Measurements from ENCODE around the gene STXBP3.

Gene STXBP3

GRCh38 chr1:108811611-108812010 is 65.1 kb downstream of the STXBP3 start:
- peak; percentile 74 for DNase-seq

DNA sequence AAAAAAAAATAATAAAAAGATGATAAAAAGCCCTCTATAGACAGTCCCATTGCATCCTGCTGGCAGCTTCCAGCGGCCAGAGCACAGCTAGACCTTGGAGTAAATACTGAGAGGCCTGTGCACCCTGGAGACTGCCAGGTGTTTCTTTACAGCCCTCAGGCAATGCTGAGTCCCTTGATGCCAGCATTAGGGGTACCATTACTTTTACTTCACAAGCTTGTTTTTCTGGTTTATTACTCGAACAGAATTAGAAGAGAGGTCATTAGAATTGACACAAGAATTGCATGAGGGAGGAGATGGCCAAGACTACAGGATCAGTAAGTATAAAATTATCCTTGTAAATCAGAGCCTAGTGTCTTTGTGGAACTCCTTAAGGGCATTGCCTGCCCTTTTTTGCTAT is 66.9 kb downstream of the STXBP3 start:
- no peak for DNase-seq

DNA sequence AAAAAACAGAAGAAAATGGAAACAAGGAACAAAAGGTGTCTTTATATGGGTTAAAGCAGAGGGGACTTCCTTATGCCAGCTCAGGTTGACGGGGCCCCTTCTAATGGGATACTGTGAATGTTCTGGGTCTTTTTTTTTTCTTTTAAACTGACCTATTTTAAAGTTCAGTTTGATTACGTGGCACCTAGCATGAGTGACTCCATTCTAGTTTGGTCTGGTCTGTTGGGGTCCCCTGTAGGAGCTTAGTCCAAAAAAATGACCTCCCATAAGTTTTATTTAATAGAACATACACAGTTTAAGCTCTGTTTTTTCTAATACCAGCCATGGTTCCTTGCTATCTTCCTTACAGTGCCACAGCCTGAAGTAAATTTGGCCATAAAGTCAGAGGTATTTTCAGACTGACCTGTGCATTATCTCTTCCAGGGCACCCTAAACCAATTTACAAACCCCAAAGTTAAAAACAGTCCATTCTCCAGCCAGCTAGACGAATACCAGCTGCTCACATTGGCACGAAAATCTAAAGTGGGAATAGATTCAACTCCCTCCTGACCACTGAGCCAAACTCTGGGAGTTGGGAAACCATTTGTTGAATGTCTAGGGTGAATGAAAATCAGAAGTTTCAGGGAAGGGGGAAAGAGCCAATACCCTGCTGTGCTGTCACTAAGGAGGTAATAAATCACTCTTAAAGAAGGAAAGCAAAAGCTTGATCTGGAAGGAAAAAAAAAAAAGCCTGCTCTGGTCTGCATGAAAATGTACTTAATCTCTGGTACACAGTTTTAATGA is 68.1 kb downstream of the STXBP3 start:
- peak; percentile 44 for DNase-seq

DNA sequence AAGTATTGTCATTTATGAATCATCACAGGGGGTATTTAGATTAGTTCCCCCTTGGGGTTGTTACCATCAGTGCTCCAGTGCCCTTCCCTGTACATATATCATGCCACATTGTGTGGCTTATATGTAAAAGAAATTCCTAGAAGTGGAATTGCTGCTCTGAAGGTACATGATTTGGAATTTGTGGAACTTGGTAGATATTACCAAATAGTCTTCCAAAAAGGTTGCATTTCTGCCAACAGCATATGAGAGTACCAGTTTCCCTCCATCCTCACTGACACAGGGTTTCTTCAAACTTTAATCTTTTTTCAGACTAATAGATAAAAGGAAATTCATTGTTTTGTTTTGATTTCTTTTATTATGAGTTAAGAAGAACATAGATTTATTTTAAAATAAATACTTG is 69.1 kb downstream of the STXBP3 start:
- no peak for DNase-seq

GRCh38 chr1:108816049-108816893 is 69.8 kb downstream of the STXBP3 start:
- peak; percentile 63 for DNase-seq

- DNase-seq, result no peak
Observed at GRCh38 chr1:108817016-108817415, 70.5 kb downstream of the STXBP3 start.

DNA sequence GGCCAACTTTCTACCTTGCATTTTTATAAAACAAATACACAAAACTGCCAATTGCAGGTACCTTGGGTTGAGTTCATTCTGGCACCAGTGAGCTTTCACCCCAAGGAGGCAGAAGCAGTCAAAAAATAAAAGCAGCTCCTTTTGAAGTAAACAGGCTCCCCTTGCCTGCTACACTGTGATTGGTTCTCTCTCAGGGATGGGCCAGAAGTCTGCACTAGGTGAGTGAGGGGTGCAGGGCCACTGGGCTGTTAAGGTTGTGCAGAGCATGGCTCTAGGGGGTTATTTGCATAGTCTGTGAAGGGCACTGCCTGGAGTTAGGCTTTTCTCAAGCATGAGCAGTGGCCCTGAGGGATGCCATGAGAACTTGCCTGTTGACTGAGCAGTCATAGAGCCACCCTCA is 71.3 kb downstream of the STXBP3 start:
- no peak for DNase-seq

GRCh38 chr1:108819878-108820277 is 73.4 kb downstream of the STXBP3 start:
- DNase-seq, result no peak

DNA sequence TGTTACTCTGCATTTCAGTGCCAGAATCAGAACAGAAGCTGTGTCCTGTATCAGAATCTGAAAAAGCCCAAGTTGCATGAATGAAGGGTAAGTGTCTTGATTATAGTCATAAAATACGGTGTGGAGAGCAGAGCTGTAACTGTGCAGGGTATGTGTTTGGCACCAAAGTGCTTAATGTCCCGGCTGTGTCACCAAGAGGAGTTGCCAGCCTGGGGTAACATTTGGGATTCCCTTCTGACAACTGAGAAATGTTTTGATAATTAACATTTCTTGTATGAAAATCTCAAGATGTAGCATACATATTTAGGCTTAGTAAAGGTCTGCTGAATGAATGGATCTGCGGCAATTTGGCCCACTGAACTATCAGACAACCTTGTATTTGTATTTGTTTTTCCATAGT is 77.2 kb downstream of the STXBP3 start:
- DNase-seq, result no peak

GRCh38 chr1:108824051-108824450 is 77.6 kb downstream of the STXBP3 start:
- DNase-seq, result no peak

DNA sequence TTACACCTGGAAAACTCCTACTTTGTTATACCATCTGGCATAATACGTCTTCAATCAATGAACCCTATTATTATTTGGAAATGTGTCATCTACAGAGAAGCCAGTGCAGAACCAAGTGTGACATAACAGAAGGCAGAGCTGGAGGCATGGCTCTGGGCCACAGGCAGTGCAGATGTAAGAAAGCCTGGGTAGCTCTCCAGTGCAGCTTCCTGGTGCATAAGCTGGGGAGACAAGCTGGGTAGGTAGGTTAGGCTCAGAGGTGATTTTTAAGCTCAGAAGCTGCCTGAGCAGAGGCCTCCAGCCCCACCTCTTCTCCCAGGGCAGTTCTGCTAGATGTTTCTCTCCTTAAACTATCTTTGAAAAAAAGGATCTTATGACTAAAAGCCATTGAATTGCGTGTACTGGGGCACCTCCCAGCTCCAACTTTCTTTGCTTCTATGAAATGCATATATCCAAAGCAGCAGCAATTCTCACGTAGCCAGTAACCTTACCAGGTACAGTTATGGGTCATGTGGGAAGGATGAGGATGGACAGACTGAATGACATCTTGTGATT is 79.7 kb downstream of the STXBP3 start:
- no peak for DNase-seq

- peak; percentile 96 for DNase-seq
Observed at GRCh38 chr1:108828074-108828961, 81.8 kb downstream of the STXBP3 start.

- DNase-seq, result peak; percentile 28
Observed at GRCh38 chr1:108829498-108829916, 83.0 kb downstream of the STXBP3 start.

DNA sequence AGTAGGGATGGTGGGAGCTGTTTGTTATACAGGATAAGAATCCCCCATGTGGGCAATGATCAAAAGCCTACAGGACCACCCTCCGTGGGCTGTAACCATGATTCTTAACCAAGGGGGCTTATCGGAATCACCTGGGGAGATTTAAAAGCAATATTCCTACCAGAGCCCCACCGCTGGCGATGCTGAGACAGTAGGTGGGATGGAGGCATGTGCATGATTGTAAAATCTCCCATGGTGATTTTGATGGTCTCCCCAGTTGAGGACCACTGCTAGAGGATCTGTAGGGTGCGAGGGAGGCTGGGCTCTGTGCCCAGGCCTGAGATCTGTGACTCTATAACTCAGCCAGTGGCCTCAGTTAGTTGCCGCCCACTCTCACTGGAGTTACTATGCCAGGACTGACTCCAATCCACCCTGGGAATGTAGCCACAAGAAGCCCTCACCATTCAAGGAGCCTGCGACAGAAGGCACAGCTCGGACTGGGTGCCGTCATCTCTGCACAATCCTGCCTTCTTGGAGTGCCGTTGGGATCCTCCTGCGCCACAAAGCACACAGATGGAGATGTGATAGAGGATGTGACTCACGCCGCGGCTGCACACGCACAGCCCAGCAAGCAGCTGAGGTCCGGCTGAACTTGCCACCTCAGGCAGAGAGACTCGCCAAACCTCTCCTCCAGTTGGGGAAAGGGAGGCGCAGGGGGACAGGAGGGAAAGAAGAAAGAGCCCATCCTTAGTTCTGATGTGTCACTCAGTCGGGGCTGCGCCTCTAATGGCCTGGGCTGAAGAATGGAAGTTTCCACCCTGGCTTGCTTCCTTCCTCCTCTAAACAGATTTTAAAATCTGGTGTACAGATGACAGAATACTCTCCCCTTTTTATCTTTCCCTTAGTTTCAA is 83.9 kb downstream of the STXBP3 start:
- DNase-seq, result peak; percentile 41

DNA sequence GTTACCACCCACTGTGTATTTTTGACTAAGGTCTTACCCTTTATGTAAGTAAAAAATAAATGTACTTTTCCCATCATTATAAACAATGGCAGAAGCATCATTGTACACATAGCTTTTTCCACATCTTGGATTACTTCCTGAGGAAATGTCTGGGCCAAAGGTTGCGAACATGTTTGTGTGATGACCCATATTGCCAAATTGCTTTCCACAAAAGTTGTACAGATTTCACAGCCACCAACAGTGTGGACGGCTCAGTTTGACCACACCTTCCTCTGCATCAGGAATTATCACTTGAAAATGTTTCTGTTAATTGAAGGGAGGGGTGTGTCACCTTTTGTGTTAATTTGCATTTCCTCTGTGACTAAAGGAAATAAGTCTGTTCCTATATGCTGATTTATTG is 84.8 kb downstream of the STXBP3 start:
- DNase-seq, result no peak

- no peak for DNase-seq
Observed at GRCh38 chr1:108832929-108833328, 86.5 kb downstream of the STXBP3 start.

DNA sequence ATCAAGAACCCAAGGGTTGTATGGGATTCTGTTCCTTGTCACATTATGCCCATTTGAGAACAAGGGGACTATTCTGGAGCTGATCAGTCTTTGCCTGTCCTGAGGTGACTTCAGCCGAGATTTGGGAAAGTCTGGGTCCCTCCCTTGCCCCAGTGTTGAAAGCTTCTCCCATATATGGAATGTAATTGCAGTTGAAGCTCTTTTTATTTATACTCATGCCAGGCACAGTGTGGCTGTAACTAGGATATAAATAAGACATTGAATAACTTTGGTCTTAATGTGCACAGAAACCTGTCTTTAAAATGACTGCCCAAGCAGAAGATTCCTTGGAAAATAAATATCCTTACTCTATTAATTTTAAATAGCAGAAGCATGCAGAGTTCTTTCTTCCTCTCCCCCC is 95.2 kb downstream of the STXBP3 start:
- no peak for DNase-seq

GRCh38 chr1:108842525-108843181 is 96.2 kb downstream of the STXBP3 start:
- no peak for DNase-seq

- peak; percentile 82 for DNase-seq
Observed at GRCh38 chr1:108843390-108844137, 97.1 kb downstream of the STXBP3 start.

GRCh38 chr1:108845446-108845845 is 99.0 kb downstream of the STXBP3 start:
- DNase-seq, result peak; percentile 58

All from NCI-H82 (cell line).